Amniotic epithelial cell (primary cell): ENCODE measurements around the gene STMN3.
A peak's percentile ranks its signal among the peaks of the same experiment; 100 is the strongest.
"Not testable (repeated sequence)": the region's sequence is repeated elsewhere in the genome, so short reads cannot be mapped to it uniquely, and the experiment has no call there.

Experiments
- DNase-seq: peaks from one replicate; pipeline ENCODE4 v3.0.0-alpha.2; 2010; ENCODE audit warnings: low read depth

Gene STMN3

DNA sequence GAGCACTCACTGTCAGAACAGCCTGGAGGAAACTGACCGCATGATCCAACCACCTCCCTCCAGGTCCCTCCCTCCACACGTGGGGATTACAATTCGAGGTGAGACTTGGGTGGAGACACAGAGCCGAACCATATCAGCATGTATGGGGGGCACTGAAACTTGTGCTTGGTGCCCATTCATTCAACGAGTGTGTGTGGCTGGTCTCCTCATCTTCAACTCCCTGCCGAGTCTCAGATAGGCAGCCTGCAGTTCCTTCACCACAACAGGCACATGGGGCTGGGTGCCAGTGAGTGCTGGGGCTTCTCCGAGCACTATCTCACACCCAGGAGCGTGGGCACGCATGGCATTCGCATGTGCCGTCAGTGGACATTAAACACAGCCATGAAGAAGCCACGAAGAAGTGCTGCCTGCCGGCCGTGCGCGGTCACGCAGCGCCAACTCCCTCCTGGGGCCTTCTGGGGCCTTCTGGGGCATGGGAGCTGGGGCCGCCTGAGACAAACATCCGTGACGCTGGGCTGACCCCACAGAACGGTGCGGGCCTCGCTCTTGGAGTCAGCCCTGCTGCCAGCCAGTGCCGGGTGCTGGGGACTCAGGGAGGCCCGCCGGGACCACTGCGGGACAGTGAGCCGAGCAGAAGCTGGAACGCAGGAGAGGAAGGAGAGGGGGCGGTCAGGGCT is 4.2 kb upstream of the STMN3 start:
- DNase-seq = no peak

GRCh38 chr20:63656451-63656850 is 3.2 kb upstream of the STMN3 start:
- DNase-seq = no peak

- DNase-seq = no peak
These were observed 2.0 kb upstream of the STMN3 start for GRCh38 chr20:63655249-63655648.

- DNase-seq = no peak
These were observed 897 bp upstream of the STMN3 start for GRCh38 chr20:63653974-63654668.

GRCh38 chr20:63652192-63652980 is 838 bp downstream of the STMN3 start:
- DNase-seq = no peak

DNA sequence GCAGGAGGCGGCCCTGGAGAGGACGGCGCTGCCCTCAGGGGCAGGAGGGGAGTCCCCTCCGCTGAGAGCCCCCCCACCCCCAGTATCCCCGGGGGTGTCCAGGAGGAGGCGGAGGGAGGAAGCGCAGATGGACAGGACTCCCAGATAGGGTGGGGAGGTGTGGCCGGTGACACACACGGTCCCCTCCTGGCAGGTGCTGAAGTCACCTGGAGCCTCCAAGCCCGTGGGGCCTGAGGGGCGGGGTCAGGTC is 1.4 kb downstream of the STMN3 start:
- no peak for DNase-seq

- DNase-seq = not testable (repeated sequence)
These were observed 2.7 kb downstream of the STMN3 start for GRCh38 chr20:63650486-63650885.

- no peak for DNase-seq
These were observed 4.2 kb downstream of the STMN3 start for GRCh38 chr20:63648895-63649589.

DNA sequence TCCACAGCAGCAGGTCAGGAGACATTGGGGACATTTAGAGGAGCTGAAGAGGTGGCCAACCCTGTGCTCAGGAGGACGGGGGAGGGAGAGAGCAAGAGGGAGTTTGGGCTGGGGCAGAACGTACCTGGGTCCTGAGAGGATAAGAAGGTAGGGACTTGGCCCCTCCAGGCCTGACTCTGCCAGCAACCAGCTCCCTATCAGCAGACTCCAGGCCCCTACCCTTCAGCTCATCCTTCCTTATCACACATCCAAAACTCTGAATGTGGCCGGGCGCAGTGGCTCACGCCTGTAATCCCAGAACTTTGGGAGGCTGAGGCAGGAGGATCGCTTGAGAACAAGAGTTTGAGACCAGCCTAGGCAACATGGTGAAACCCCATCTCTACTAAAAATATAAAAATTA is 5.0 kb downstream of the STMN3 start:
- no peak for DNase-seq

- no peak for DNase-seq
These were observed 8.0 kb downstream of the STMN3 start for GRCh38 chr20:63645218-63645617.

- no peak for DNase-seq
These were observed 9.3 kb downstream of the STMN3 start for GRCh38 chr20:63643946-63644345.

- no peak for DNase-seq
These were observed 9.7 kb downstream of the STMN3 start for GRCh38 chr20:63643499-63643898.

DNA sequence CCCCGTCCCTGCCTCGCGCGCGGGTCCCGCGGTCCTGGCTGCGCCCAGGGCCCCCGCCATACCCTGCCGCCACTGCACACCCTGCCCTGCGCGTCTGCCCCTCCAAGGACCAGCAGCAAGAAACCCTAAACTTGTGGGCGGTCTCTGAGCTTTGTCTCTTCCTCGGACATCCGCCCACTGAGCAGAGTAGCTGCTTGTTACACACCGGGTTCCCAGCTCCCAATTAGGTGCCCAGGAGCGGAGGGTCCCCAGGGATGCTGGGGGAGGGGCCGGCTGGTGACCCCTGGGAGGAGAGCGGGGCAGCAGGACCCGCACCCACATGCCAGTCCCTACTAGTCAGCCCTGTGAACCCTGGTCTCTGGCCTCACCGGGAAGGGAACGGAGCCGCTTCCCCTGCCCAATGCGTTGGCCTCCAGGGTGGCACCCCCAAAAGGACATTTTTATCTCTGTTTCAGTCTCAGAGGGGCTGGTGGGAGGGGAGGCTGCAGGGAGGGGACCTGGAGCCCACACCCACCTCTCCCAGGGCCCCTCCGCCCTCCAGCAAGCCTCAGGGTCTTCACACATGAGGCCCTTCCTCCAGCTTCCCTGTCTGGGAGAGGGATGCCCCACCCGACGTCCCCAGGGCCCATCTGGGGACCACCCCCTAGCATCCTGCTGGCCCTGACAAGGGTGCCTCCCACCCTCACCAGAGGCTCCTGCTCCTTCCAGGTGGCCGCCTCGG is 10.5 kb downstream of the STMN3 start:
- no peak for DNase-seq

DNA sequence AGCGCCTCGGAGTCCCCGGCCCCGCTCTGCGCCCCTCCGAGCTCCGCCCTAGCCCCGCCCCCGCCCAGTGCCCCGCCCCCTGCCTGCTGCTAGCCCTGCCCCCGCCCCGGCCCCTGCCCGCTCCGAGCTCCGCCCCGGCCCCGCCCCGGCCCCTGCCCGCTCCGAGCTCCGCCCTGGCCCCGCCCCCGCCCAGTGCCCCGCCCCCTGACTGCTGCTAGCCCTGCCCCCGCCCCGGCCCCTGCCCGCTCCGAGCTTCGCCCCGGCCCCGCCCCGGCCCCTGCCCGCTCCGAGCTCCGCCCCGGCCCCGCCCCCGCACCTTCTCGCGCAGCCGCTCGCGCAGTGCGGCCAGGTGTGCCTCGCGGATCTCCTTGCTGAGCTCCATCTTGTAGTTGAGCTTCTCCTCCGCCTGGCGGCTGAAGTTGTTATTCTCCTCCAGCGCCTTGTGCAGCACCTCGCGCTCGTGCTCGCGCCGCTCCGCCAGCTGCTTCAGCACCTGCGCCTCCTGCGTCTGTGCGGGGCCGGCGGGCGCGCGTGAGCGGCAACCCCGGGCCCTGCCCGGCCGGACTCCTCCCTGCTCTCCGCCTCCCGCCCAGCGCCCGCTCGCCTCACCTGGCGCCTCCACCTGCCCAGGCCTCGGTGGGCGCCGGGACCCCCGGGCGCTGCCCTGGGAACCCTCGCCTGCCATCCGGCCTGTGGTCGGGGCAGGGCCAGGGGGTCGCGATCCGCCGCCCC is 11.3 kb downstream of the STMN3 start:
- DNase-seq = peak; percentile 68

- DNase-seq = no peak
These were observed 12.0 kb downstream of the STMN3 start for GRCh38 chr20:63641146-63641791.

GRCh38 chr20:63640686-63641085 is 12.5 kb downstream of the STMN3 start:
- not testable (repeated sequence) for DNase-seq

GRCh38 chr20:63640086-63640485 is 13.1 kb downstream of the STMN3 start:
- no peak for DNase-seq

DNA sequence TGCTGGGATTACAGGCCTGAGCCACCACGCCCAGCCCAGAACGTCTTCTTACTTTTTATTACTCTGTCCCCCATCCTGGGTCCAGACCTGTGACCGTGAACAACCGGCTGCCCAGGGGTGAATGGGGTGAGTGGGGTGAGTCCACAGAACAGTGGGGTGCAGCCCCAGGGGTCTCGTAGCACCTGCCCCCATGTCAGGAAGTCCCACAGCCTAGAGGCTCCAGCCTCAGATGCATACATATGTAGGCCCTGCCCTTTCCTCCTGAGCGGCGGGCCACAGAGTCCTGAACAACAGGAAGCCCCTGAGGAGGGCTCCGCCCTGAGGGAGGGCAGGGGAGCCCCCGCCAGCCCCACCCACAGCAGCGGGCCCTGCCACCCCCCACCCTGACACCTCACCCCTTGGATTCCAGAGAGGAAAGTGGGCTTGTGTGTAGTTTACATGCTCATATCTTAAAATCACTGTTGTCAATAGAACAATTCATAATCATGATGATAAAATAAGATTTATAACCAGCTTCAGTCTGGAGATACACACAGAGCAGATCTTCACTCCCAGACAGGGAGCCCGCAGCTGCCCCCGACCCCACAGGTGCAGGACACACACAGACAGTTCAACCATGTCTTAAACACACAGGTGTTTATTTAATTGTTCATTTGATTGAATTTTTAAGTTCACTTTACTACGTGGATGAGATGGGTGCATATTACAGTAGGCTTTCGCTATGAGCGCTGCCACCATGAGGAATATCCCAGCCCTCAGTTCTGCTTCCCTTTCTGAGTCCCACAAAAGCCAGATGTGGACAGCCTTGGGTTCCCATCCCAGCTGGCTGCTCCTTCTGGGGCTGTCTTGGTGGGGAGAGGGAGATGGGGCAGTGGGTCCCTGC is 13.9 kb downstream of the STMN3 start:
- no peak for DNase-seq

GRCh38 chr20:63636752-63637628 is 16.2 kb downstream of the STMN3 start:
- no peak for DNase-seq
